ENCODE data around the gene BMAL1.

The BMAL1 gene

DNA sequence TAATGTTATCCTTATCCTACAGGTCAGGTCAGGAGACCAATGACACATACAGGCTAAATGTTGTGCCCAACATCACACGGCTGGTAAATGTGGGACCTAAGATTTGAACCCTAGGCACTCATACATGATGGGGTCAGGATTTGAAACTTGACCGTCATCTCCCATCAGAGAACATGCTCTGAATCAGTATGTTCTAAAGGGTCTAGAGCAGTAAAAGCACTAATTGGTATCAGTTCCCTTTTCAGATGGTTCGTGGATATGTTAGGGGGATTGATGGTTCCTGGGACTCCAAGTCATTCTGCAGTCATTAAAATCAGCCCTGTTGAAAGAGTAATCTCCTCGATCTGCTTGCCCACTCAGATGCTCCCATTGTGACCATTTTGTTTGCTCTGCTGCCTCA, 65.5 kb downstream of the BMAL1 start:
- no peak overlapping the region for H3K4me3 ChIP-seq (ENCODE audit: low read depth, low read length)
- TF ChIP-seq, protein P1, sequence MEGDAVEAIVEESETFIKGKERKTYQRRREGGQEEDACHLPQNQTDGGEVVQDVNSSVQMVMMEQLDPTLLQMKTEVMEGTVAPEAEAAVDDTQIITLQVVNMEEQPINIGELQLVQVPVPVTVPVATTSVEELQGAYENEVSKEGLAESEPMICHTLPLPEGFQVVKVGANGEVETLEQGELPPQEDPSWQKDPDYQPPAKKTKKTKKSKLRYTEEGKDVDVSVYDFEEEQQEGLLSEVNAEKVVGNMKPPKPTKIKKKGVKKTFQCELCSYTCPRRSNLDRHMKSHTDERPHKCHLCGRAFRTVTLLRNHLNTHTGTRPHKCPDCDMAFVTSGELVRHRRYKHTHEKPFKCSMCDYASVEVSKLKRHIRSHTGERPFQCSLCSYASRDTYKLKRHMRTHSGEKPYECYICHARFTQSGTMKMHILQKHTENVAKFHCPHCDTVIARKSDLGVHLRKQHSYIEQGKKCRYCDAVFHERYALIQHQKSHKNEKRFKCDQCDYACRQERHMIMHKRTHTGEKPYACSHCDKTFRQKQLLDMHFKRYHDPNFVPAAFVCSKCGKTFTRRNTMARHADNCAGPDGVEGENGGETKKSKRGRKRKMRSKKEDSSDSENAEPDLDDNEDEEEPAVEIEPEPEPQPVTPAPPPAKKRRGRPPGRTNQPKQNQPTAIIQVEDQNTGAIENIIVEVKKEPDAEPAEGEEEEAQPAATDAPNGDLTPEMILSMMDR (IDR thresholded peaks at IDR 0.05; ENCODE audit: insufficient read depth, low read length, missing control alignments) = no peak
- no peak for DNase-seq (ENCODE audit: low read depth, low spot score)
- POLR2A ChIA-PET = no interaction called here
- CTCF ChIA-PET = interaction anchor here (0.7 to 6.6 kb wide), 20 partner anchors 8 to 379 kb away, joined by 3 to 313 read pairs (median 8); no protein-coding TSS in a partner anchor

DNA sequence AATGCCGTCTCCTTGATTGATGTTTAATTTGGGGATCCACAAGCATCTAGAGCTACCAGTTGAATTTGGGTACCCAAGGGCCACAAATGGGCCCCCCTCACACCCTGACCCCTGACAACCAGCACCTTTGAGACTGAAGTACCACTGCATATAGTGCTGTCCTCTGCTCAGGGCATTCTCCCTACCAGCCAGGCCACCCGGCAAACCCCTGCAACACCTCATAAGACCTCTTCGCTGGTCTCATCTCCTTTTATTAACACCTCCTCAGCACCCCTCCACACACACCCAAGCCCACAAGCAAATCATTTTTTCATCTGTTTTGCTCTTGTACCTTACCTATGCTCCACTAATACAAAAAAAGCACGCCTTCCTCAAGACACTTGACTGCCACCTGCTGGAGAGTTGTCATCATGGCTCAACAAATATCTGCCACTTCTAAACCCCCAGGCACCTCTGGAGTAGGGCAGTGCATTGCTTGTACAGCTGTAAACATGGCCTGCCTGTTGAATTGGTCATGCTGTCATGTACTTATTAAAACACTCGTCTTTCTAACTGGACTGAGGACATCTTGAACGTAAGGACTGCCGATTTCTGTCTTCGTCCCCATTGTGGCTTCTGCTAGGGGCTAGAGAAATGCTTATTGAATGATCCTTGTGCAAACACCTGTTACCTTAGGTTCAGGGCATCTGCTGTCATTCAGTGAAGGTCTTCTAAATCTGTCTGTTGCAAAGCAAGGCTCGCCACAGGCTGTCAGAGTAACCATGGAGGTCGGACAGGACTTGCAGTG, 66.5 kb downstream of the BMAL1 start:
- DNase-seq (ENCODE audit: low read depth, low spot score) = no peak
- no peak overlapping the region for H3K4me3 ChIP-seq (ENCODE audit: low read depth, low read length)
- TF ChIP-seq, protein P1 (IDR thresholded peaks at IDR 0.05; ENCODE audit: insufficient read depth, low read length, missing control alignments) = peak; percentile 70
- CTCF ChIA-PET = interaction anchor here (0.7 to 6.6 kb wide), 37 partner anchors 9 to 380 kb away, joined by 3 to 313 read pairs (median 5); no protein-coding TSS in a partner anchor
- POLR2A ChIA-PET = no interaction called here

DNA sequence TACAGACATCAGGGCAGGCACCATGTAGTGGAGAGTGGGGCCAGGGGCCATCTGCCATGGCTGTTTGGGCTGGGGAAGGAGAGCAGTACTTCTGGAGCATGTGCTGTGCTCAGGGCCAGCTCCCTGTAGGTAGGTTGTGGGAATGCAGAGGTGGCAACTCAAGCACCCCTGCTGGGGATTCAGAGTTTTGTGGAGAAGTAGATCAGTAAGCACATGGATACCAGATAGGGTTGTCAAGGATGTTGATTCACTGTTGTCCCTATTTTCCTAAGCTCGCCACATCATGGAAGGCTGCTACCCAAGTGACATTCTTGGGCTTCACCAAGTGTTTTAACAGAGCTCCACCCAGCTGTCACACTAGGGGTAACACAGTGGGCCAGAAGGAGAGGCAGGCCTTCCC, 67.2 kb downstream of the BMAL1 start:
- no peak overlapping the region for H3K4me3 ChIP-seq (ENCODE audit: low read depth, low read length)
- no peak for DNase-seq (ENCODE audit: low read depth, low spot score)
- TF ChIP-seq, protein P1 (IDR thresholded peaks at IDR 0.05; ENCODE audit: insufficient read depth, low read length, missing control alignments) = no peak
- ChIA-PET CTCF (interaction anchor here (0.7 to 6.6 kb wide), 32 partner anchors 9 to 384 kb away, joined by 3 to 313 read pairs (median 5); no protein-coding TSS in a partner anchor), POLR2A (no interaction called here)

DNA sequence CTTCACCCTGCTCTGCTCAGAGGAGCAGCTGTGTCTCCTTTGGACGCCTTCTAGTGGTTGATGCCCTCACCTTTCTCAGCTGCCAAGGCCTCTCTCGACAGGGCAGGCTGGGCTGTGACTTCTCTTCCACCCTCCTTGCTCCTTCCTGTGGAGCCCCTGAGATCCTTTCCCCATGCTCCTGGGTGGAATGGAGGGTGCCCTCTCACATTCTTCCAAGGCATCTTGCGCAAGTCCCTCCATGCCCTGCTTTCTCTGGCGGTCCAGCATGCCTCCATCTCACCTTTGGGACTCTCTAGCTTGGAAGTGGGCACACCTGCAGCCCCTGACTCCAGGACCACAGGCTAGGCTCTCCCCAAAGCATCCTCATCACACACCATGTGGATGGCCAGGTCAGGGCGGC, 68.9 kb downstream of the BMAL1 start:
- CTCF ChIA-PET = interaction anchor here (1.5 to 6.6 kb wide), 6 partner anchors 8 to 135 kb away, joined by 5 to 313 read pairs (median 45); no protein-coding TSS in a partner anchor
- POLR2A ChIA-PET = no interaction called here
- no peak overlapping the region for H3K4me3 ChIP-seq (ENCODE audit: low read depth, low read length)
- no peak for DNase-seq (ENCODE audit: low read depth, low spot score)
- TF ChIP-seq, protein P1 (IDR thresholded peaks at IDR 0.05; ENCODE audit: insufficient read depth, low read length, missing control alignments) = no peak

DNA sequence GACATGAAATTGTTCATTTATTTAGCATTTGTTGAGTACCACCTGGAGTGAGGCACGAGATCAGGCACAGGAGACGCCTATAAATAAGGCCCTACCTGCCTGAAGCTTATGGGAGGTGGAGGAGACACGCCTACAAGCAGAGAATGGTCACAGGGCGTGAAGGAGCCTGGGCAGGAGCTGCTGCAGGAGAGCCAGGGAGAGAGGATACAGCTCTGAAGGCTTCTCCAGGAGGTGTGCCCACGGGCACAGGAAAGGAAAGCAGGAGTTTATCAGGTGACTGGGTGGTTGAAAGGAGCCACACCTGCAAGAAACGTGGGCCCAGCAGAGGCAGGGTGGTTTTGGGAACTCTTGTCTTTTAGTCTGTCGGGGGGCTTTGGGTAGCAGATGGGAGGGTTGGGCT, 70.3 kb downstream of the BMAL1 start:
- CTCF ChIA-PET = interaction anchor here (0.8 to 6.6 kb wide), 2 partner anchors 13 to 138 kb away, joined by 4 to 72 read pairs; no protein-coding TSS in a partner anchor

DNA sequence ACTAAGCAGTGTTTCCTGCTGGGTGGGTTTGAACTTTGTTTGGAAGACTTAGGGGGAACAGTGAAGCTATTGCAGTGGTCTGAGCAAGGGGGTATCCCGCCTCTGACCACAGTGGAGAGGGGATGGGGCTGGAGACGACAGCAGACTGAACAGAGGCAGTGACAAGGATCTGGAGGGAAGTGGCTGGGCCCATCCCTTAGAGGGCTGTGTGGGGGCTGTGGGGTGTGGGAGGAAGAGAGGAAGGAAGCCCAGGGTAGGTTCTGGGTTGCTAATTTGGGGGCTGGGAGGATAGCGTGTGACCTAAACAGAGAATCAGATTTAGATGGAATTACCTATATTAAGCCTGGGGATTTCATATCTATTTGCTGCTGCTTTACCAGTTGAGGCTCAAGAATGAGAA, 70.7 kb downstream of the BMAL1 start:
- no peak for DNase-seq (ENCODE audit: low read depth, low spot score)
- CTCF ChIA-PET = interaction anchor here (0.8 to 6.6 kb wide), 2 partner anchors 13 to 138 kb away, joined by 4 to 72 read pairs; no protein-coding TSS in a partner anchor

More for the DNA sequence above, 70.3 kb downstream of the BMAL1 start:
- no peak for DNase-seq (ENCODE audit: low read depth, low spot score)
- no peak overlapping the region for H3K4me3 ChIP-seq (ENCODE audit: low read depth, low read length)
- TF ChIP-seq, protein P1 (IDR thresholded peaks at IDR 0.05; ENCODE audit: insufficient read depth, low read length, missing control alignments) = no peak
- POLR2A ChIA-PET = no interaction called here

More for the DNA sequence above, 70.7 kb downstream of the BMAL1 start:
- POLR2A ChIA-PET = no interaction called here
- TF ChIP-seq, protein P1 (IDR thresholded peaks at IDR 0.05; ENCODE audit: insufficient read depth, low read length, missing control alignments) = no peak
- H3K4me3 ChIP-seq (ENCODE audit: low read depth, low read length) = no peak overlapping the region

All from AG04449 (cell line).